IPS DF 6.9 (cell line): Measurements from ENCODE around the gene PTGER1.
A peak's percentile ranks its signal among the peaks of the same experiment; 100 is the strongest.

ENCODE experiments used
- DNase-seq: peaks from one replicate; pipeline ENCODE4 v3.0.0-alpha.2; 2013; ENCODE audit warnings: low read depth, low spot score
- H3K27ac ChIP-seq: one replicate; pipeline ENCODE4 v1.5.1; 2013; ENCODE audit warnings: low read length, control low read depth
- H3K27me3 ChIP-seq: 2 replicates; pipeline ENCODE4 v1.6.1; 2013; ENCODE audit warnings: mild to moderate bottlenecking, low read length; ENCODE audit not compliant: control insufficient read depth, insufficient read depth
- H3K36me3 ChIP-seq: 2 replicates; pipeline ENCODE4 v1.6.1; 2013; ENCODE audit warnings: low read length; ENCODE audit not compliant: control insufficient read depth, insufficient read depth
- H3K4me1 ChIP-seq: 2 replicates; pipeline ENCODE4 v1.6.1; 2013; ENCODE audit warnings: low read length; ENCODE audit not compliant: control insufficient read depth, insufficient read depth
- H3K4me3 ChIP-seq: 2 replicates; pipeline ENCODE4 v1.5.1; 2013; ENCODE audit warnings: mild to moderate bottlenecking, low read length
- H3K9me3 ChIP-seq: 2 replicates; pipeline ENCODE4 v1.6.1; 2013; ENCODE audit warnings: low read length, inconsistent platforms; ENCODE audit not compliant: control insufficient read depth, insufficient read depth
- WGBS: extraction: QIAGEN DNeasy Blood & Tissue Kit; methylation state at CpG from one replicate; pipeline ENCODE4 v1.1.7; 2013; ENCODE audit warnings: mixed read lengths, missing lambda C conversion rate; ENCODE audit not compliant: insufficient read length, insufficient coverage; 5-methylcytosine and 5-hydroxymethylcytosine counted together

PTGER1 gene, protein sequence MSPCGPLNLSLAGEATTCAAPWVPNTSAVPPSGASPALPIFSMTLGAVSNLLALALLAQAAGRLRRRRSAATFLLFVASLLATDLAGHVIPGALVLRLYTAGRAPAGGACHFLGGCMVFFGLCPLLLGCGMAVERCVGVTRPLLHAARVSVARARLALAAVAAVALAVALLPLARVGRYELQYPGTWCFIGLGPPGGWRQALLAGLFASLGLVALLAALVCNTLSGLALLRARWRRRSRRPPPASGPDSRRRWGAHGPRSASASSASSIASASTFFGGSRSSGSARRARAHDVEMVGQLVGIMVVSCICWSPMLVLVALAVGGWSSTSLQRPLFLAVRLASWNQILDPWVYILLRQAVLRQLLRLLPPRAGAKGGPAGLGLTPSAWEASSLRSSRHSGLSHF

DNA sequence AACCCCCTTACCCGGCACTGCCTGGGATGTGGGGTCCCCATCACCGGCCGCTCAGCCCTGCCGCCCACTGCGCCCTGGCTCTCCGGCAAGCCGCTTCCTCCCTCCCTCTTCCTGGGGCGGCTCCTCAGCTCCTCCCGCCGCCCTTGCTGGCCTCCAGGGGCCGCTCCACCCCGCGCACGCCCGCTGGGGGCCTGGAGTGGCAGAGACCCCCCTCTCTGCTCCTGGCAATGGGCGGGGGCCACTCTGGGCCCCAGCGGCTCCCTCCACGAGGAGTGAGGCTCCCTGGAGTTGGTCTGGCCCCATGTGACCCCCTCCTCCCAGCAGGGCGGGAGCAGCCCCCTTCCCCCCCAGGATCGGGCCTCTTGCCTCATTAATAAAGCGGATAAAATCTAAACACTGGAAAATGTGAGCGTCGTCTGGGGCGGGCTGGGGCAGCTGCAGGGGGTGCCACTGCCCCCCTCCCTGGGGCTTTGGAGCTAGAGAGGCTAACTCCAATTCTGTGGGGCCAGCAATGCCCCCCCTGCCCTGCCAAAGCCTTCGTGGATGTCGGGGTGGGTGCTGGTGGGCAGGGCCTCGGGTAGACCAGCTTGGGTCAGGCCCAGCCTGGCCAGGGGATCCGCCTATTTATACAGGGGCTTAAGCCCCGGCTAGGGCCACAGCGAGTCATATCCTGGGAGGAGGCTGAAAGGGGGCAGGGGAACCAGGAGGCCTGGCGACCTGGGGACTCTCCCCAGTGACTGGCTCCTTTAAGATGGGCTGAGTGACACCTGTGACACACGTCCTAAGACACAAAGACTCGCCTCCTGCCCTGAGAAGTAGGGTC is at the start of gene PTGER1:
TSS of gene PTGER1 (minus strand) at position 104 of the 823 bp plus-strand sequence. CDS start 1,034 bp downstream, outside the sequence.
- Histone ChIP-seq H3K9me3 (no peaks in the 10 kb centered on the region), H3K27ac (no peak within 1 kb of the TSS), H3K27me3 (no peaks in the 10 kb centered on the region), H3K36me3 (peaks cover 10% of the 10 kb centered on the region), H3K4me3 (no peak within 1 kb of the TSS), H3K4me1 (peaks cover 6% of the 10 kb centered on the region)
- no CpG with 5 or more reads among the region's 33 CpGs for WGBS
- DNase-seq = no peak

DNA sequence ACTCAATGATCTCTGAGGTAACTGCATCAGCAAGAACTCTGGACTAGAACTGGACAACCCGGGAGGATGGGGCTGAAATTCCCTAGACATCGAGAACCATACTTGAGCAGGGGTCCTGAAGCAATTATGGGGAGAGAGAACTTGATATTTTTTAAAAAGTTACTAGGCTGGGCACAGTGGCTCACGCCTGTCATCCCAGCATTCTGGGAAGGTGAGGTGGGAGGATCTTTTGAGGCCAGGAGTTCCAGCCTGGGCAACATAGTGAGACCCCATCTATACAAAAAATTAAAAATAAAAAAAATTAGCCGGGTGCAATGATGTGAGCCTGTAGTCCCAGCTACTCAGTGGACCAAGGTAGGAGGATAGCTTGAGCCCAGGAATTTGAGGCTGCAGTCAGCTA is 45.4 kb upstream of the PTGER1 start:
- WGBS = no CpG with 5 or more reads among the region's 4 CpGs
- peaks cover 6% of the 10 kb centered on the region; the same call in 1 of the 2 replicates for H3K4me1 ChIP-seq
- no peak for DNase-seq

DNA sequence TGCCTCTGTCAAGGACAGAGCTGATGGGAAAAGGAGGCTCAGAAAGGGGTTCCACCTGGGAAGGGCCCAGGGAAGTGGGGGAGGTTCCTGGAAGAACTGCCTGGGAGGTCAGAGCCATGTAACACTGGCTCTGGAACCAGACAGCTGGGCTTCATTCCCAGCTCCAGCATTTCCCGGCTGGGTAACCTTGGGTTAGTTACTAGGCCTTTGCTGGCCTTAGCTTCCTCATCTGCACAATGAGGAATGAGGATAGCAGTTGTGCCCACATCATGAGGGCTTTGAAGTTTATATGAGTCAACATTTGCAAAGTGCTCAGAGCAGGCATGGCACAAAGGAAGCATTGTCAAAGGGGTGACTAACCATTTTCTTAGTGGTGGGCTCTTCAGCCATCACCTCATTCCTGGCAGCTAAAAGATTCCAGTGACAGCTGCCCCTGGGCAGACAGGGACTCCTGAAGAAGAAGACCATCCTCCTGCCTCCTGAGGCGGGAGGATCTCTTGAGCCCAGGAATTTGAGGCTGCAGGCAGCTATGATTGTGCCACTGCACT is 44.8 kb upstream of the PTGER1 start:
- WGBS = no CpG with 5 or more reads among the region's 2 CpGs
- Histone ChIP-seq H3K27ac (no peak overlapping the region), H3K4me1 (peaks cover 6% of the 10 kb centered on the region; the same call in 1 of the 2 replicates), H3K27me3 (no peaks in the 10 kb centered on the region), H3K9me3 (no peaks in the 10 kb centered on the region), H3K4me3 (no peak overlapping the region), H3K36me3 (peaks cover 7% of the 10 kb centered on the region)
- DNase-seq = no peak

More for the DNA sequence above, 45.4 kb upstream of the PTGER1 start:
- H3K36me3 ChIP-seq = peaks cover under 1% of the 10 kb centered on the region; the same call in 1 of the 2 replicates
- H3K27ac ChIP-seq = no peak overlapping the region
- H3K27me3 ChIP-seq = no peaks in the 10 kb centered on the region
- no peaks in the 10 kb centered on the region for H3K9me3 ChIP-seq
- no peak overlapping the region for H3K4me3 ChIP-seq

DNA sequence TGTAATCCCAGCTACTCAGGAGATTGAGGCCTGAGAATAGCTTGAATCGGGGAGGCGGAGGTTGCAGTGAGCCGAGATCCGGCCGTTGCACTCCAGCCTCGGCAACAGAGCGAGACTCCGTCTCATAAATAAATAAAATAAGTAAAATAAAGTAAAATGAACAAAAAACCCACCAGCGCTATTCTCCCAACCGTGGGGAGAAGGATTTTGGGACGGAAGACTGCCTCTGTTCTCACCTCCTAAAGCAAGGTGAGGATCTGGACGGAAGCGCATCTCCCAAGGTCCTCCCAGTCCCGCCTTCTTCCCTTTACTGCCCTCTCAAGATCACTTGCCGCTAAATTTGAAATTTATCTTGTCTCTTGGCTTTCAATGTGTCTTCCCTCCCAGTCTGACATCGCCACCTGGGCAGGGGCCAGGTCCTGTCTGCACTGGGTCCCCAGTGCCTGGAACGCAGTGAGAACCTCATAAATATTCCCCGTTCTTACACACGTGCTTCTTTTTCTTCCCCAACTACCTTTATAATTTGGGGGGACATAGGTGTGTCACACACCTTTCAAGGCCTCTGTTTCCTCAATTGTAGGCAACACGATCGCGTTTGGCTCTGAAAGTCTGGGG is 44.2 kb upstream of the PTGER1 start:
- no peak for DNase-seq
- WGBS = no CpG with 5 or more reads among the region's 22 CpGs
- Histone ChIP-seq H3K9me3 (no peaks in the 10 kb centered on the region), H3K27me3 (no peaks in the 10 kb centered on the region), H3K4me3 (no peak overlapping the region), H3K4me1 (peaks cover 6% of the 10 kb centered on the region; the same call in 1 of the 2 replicates), H3K27ac (no peak overlapping the region), H3K36me3 (peaks cover 12% of the 10 kb centered on the region)

DNA sequence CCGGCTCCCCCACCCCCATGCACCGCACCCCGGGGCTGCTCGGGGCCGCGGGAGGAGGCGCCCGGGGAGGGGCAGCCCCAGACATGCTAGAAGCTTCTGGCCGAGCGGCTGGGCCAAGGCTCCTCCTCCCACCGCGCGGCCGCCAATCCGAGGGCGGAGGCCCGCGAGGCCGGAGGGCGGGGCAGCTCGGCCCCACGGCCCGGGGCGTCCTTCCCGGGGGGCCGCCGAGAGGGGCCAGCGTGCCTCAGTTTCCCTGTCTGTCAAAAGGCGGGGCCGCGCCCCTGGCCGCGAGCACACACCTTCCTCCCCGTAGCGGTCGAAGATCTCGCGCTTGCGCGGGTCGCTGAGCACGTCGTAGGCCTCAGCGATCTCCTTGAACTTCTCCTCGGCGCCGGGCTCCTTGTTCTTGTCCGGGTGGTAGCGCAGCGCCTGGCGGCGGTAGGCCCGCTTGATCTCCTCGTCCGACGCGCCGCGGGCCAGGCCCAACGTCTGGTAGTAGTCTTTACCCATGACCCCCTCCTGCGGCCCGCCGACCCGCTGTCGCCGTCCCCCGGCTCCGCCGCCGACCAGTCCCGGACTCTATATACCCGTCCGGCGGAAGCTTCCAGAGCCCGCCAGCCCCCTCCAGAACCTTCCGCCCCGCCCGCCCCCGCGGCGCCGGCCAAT is 42.8 kb upstream of the PTGER1 start, which contains the start of gene DNAJB1:
TSS of gene DNAJB1 (minus strand) at position 558 of the 666 bp plus-strand sequence. CDS start at position 510, 48 bp downstream.
- Histone ChIP-seq H3K27ac (no peak within 1 kb of the TSS), H3K27me3 (no peaks in the 10 kb centered on the region), H3K9me3 (no peaks in the 10 kb centered on the region), H3K4me1 (peaks cover 6% of the 10 kb centered on the region; the same call in 1 of the 2 replicates), H3K36me3 (peaks cover 12% of the 10 kb centered on the region), H3K4me3 (peak within 1 kb of the TSS; percentile 95)
- no CpG with 5 or more reads among the region's 82 CpGs for WGBS
- no peak for DNase-seq

DNA sequence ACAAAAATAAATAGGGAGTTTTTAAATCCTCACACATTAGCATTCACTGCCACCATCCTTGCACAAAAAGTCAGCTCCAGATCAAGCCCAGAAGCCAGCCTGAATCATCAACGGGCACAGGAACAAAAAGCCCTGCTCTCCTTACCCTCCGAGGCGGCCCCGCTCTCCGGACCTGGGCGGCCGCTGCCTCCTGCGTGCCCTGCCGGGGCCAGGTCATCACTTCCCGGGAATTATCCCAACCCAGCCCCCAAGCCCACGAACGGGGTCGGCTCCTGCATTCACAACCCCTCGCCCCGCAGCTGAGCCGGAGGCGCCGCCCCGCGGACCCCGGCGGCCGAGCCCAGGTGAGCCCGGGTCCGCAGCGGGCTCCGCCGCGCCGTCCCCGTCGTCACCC is 42.3 kb upstream of the PTGER1 start:
- Histone ChIP-seq H3K4me3 (peak overlapping the region; percentile 95), H3K4me1 (peaks cover 6% of the 10 kb centered on the region; the same call in 1 of the 2 replicates), H3K9me3 (no peaks in the 10 kb centered on the region), H3K27ac (no peak overlapping the region), H3K36me3 (peaks cover 12% of the 10 kb centered on the region), H3K27me3 (no peaks in the 10 kb centered on the region)
- WGBS = no CpG with 5 or more reads among the region's 32 CpGs
- no peak for DNase-seq

DNA sequence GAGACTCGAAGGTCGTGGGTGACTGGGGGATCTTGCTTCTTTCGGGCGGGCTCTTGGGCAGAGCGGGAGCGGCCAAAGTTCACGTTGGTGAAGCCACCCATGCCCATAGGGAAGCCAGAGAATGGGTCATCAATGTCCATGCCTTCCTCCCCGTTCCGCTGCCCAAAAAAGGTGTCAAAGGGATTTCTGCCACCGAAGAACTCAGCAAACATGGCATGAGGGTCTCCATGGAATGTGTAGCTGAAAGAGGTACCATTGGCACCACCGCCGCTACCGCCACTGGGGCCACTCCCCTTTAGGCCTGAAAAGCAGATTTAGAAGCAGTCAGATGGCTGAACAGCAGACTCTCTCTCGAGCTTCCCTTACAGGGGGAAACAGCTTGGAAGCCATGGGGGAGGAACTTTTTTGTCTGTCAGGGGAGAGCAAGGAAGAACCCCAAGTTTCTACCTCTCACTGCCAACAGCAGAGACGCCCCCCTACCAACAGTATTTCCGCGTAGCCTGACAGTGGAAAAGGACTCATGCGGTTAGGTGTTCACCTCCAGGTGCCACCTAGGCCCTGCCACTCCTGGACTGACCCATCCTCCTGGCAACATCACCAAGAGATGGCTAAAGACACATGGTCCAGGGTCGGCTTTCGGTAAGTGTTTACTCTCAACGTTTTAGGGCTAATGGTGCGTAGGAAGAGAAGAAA is 41.7 kb upstream of the PTGER1 start:
- no CpG with 5 or more reads among the region's 22 CpGs for WGBS
- H3K27ac ChIP-seq = no peak overlapping the region
- no peaks in the 10 kb centered on the region for H3K27me3 ChIP-seq
- H3K36me3 ChIP-seq = peaks cover 12% of the 10 kb centered on the region
- H3K4me3 ChIP-seq = peak overlapping the region; percentile 95; the same call in 1 of the 2 replicates
- H3K9me3 ChIP-seq = no peaks in the 10 kb centered on the region
- no peak for DNase-seq
- peaks cover 6% of the 10 kb centered on the region; the same call in 1 of the 2 replicates for H3K4me1 ChIP-seq

DNA sequence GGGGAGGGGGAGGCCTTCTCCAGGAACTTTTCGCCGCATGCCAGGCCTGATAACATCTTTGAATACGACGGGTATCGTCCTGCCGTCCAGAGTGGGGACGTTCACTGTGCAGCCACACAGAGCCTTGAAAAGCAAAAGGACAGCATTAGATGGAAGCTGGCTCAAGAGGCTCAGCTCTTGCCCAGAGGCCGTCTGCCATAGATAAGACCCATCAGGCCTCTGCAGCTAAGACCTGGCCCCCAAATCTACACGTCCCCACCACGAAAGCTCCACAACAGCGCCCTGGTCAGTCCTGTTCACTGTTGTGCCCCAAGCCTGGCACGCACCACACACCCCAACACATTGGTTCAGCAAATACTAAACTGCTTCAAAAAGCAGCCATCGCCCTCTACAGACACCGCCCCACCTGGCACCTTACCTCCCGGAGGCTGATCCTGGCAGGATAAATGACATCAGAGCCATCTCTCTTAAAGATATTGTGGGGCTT is 40.9 kb upstream of the PTGER1 start:
- peaks cover 6% of the 10 kb centered on the region; the same call in 1 of the 2 replicates for H3K4me1 ChIP-seq
- H3K4me3 ChIP-seq = no peak overlapping the region
- no peak overlapping the region for H3K27ac ChIP-seq
- H3K9me3 ChIP-seq = no peaks in the 10 kb centered on the region
- no CpG with 5 or more reads among the region's 15 CpGs for WGBS
- H3K36me3 ChIP-seq = peaks cover 12% of the 10 kb centered on the region
- no peak for DNase-seq
- H3K27me3 ChIP-seq = no peaks in the 10 kb centered on the region

DNA sequence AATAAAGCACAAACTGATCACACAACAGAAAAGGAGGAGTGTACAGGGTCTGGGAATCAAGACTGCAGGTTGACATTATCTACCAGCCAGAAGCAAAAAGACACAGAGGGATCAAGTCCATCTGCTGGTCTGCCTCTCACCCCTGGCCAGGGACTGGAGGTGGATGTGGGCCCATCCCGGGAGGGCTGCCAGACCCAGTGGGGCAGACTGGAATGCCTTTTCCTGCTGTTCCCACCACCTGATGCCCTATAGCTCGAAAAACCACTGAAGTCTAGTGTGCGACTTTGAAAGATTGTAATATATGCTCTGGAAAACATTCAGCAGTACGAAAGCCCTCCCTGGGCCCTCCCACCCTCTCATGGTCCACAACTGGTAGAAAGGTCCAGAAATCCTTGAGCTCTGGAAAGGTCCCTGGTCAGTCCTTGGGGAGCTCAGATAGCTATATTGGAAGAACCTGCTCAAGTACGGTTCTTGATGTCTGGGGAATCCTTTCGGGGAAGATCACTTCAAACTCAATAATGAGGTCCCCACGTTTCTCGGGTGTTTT is 40.4 kb upstream of the PTGER1 start:
- WGBS = no CpG with 5 or more reads among the region's 8 CpGs
- Histone ChIP-seq H3K27ac (no peak overlapping the region), H3K4me1 (peaks cover 6% of the 10 kb centered on the region; the same call in 1 of the 2 replicates), H3K4me3 (no peak overlapping the region), H3K27me3 (no peaks in the 10 kb centered on the region), H3K36me3 (peaks cover 12% of the 10 kb centered on the region), H3K9me3 (no peaks in the 10 kb centered on the region)
- no peak for DNase-seq
